Measurements from ENCODE around the gene FRY.

The FRY gene

GRCh38 chr13:32315238-32316027 lies 283.9 kb downstream of the FRY start, which contains the start of the genes BRCA2 and ZAR1L:
BRCA2 (plus strand) TSS chr13:32315508; CDS start chr13:32316461, 953 bp downstream.
ZAR1L (minus strand) TSS chr13:32315363; CDS start chr13:32311925, 3,438 bp downstream.
- DNase-seq, result peak; percentile 69

- no peak for DNase-seq
Observed at GRCh38 chr13:32316028-32316339, 284.4 kb downstream of the FRY start.

GRCh38 chr13:32316501-32316900 lies 284.9 kb downstream of the FRY start:
- DNase-seq, result no peak

- DNase-seq, result no peak
Observed at GRCh38 chr13:32317716-32318465, 286.3 kb downstream of the FRY start.

DNA sequence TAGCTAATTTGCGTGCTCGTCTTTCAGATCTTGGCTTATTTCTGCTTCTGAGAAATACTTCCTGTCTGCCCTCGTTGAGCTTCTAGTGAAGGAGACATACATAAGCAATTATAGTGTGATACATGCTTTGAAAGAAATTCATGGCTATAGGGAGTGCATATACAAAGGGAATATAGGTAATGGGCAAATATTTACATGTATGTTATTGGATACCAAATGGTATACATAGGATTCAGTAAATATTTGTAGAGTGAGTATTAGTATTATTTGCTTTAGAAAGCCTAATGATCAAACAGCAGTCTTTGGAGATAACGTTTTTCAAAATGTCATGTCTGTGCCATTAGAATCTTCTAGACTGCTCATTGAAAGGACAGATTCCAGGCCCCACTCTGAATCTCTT lies 289.0 kb downstream of the FRY start:
- DNase-seq, result no peak

DNA sequence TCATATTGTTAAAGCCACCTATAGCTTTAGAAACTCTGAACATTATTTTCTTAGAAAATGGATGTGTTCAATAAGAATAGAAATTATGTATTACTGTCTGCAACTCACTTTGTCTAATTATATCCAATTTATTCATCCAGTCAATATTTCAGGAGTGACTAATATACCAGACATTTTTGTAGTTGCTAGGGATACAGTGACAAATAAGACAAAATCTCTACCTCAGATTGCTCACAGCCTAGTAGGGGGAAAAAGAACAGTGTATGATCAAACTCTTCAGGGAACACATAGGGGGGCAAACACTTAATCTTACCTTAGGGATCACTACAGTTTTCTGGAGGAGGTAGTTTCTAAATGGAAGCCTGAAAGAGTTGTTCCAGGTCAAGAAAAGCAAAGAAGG lies 292.3 kb downstream of the FRY start:
- DNase-seq, result no peak

DNA sequence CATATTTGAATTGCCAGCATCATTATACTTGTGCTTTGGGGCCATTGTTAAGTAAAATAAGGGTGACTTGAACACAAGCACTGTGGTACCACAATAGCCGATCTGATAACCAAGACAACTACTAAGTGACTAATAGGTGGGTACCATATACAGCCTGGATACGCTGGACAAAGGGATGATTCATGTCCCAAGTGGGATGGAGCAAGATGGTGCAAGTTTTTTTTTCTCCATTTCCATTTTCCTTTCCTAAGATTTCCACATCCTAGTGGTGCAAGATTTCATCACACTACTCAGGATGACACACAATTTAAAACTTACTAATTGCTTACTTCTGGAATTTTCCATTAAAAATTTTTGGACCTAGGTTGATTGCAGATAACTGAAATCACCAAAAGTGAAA lies 298.9 kb downstream of the FRY start:
- DNase-seq, result no peak

- no peak for DNase-seq
Observed at GRCh38 chr13:32334671-32335070, 303.1 kb downstream of the FRY start.

DNA sequence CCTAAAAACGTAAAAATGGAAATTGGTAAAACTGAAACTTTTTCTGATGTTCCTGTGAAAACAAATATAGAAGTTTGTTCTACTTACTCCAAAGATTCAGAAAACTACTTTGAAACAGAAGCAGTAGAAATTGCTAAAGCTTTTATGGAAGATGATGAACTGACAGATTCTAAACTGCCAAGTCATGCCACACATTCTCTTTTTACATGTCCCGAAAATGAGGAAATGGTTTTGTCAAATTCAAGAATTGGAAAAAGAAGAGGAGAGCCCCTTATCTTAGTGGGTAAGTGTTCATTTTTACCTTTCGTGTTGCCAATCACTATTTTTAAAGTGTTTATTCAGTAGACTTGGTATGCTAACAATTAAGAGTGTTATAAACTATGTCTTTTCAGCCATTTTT lies 309.3 kb downstream of the FRY start:
- DNase-seq, result no peak

GRCh38 chr13:32347651-32348050 lies 316.1 kb downstream of the FRY start:
- DNase-seq, result no peak
